GM10266 (cell line): ENCODE measurements around the gene SRCAP.

Experiments
- DNase-seq: peaks from one replicate; pipeline ENCODE4 v3.0.0; 2012; ENCODE audit errors: extremely low spot score
- CTCF ChIP-seq: IDR thresholded peaks from 2 replicates; pipeline ENCODE4 v1.5.1; 2012; ENCODE audit warnings: mild to moderate bottlenecking, low read depth; ENCODE audit not compliant: control insufficient read depth, insufficient read depth; ENCODE audit errors: missing control alignments

The SRCAP gene

GRCh38 chr16:30779596-30779995 is 80.6 kb downstream of the SRCAP start:
- DNase-seq: no peak
- no peak for TF ChIP-seq CTCF

GRCh38 chr16:30780021-30780420 is 81.0 kb downstream of the SRCAP start:
- DNase-seq: no peak
- TF ChIP-seq CTCF: no peak

- no peak for TF ChIP-seq CTCF
Observed at GRCh38 chr16:30780549-30780948, 81.6 kb downstream of the SRCAP start.

GRCh38 chr16:30782486-30783279 is 83.7 kb downstream of the SRCAP start:
- DNase-seq: no peak
- TF ChIP-seq CTCF: no peak

More at GRCh38 chr16:30780549-30780948, 81.6 kb downstream of the SRCAP start:
- no peak for DNase-seq

GRCh38 chr16:30783280-30784109 is 84.5 kb downstream of the SRCAP start:
- DNase-seq: no peak
- no peak for TF ChIP-seq CTCF

GRCh38 chr16:30784215-30784614 is 85.2 kb downstream of the SRCAP start:
- no peak for TF ChIP-seq CTCF
- DNase-seq: no peak
